ENCODE results near the gene PLEKHJ1.

GRCh38 chr19:2240881-2241760, 5.0 kb upstream of the PLEKHJ1 start:
- TF ChIP-seq, protein P1, sequence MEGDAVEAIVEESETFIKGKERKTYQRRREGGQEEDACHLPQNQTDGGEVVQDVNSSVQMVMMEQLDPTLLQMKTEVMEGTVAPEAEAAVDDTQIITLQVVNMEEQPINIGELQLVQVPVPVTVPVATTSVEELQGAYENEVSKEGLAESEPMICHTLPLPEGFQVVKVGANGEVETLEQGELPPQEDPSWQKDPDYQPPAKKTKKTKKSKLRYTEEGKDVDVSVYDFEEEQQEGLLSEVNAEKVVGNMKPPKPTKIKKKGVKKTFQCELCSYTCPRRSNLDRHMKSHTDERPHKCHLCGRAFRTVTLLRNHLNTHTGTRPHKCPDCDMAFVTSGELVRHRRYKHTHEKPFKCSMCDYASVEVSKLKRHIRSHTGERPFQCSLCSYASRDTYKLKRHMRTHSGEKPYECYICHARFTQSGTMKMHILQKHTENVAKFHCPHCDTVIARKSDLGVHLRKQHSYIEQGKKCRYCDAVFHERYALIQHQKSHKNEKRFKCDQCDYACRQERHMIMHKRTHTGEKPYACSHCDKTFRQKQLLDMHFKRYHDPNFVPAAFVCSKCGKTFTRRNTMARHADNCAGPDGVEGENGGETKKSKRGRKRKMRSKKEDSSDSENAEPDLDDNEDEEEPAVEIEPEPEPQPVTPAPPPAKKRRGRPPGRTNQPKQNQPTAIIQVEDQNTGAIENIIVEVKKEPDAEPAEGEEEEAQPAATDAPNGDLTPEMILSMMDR (IDR thresholded peaks at IDR 0.05), result peak in 1 of 6 experiments; percentile 10
- TF ChIP-seq POLR2A (IDR thresholded peaks at IDR 0.05) (no peak), POLR2AphosphoS5 (IDR thresholded peaks at IDR 0.05) (no peak)
